Activated naive CD4-positive, alpha-beta T cell treated with anti-CD3 and anti-CD28 coated beads, Interleukin-2, amount 10 ng/mL, durations not matched to agents 5 hours and 36 hours (primary cell): ENCODE data around the gene VN1R5. TPM values are rescaled to one million over a fixed set of nuclear protein-coding genes. Genes with fewer than 3 reads are reported as not detected.

Experiments used
- total RNA-seq, 2 experiments: library from RNA; stranded (reverse); gene quantifications; one replicate each; pipeline ENCODE4 v1.2.3, GENCODE V29; 2021

The VN1R5 gene
- not detected for total RNA-seq

GRCh38 chr1:247255772-247256171 is at the start of gene VN1R5:
TSS of gene VN1R5 (plus strand) at chr1:247256072.

Other genes starting within 250 kb of the VN1R5 start
- gene ZNF695, start 248.0 kb upstream of the VN1R5 start, total RNA-seq: under 1 TPM; 0.25 to 0.48 TPM
- 1 to 10 TPM; 1.7 to 2.0 TPM for gene ZNF670, start 177.3 kb upstream of the VN1R5 start, total RNA-seq
- 10 to 100 TPM; 10.4 to 10.5 TPM for gene ZNF669, start 151.7 kb upstream of the VN1R5 start, total RNA-seq
- 10 to 100 TPM; 23.8 to 28.1 TPM for gene ZNF124, start 84.1 kb upstream of the VN1R5 start, total RNA-seq
- 10 to 100 TPM; 11.0 to 11.6 TPM for gene ZNF496, start 75.8 kb downstream of the VN1R5 start, total RNA-seq
- gene NLRP3, start 160.1 kb downstream of the VN1R5 start, total RNA-seq: 1 to 10 TPM; 4.1 TPM
- gene OR2B11, start 202.0 kb downstream of the VN1R5 start, total RNA-seq: not detected